PFSK-1 (cell line): ENCODE data around the gene ADGRG3.

Experiments
- FOXP2 ChIP-seq: optimal IDR thresholded peaks from 2 replicates; pipeline ENCODE3; 2011; ENCODE audit warnings: borderline replicate concordance, control low read depth, inconsistent platforms; ENCODE audit not compliant: insufficient read depth; ENCODE audit errors: extremely low read length, extremely low read depth
- POLR2AphosphoS5 ChIP-seq: IDR thresholded peaks from 2 replicates; pipeline ENCODE4 v1.6.1; 2012; ENCODE audit warnings: low read depth, mild to moderate bottlenecking, control low read depth, low read length, moderate library complexity
- REST ChIP-seq, 2 experiments: IDR thresholded peaks; 2 replicates each; pipeline versions ENCODE4 v1.6.1 to v1.8.0; 2011 to 2012; ENCODE audit warnings: low read depth in 2 of 2, low read length in 2 of 2, control low read depth in 1 of 2, inconsistent platforms in 1 of 2, mild to moderate bottlenecking in 1 of 2, moderate library complexity in 1 of 2; ENCODE audit not compliant: insufficient read depth in 1 of 2
- SIN3A ChIP-seq: IDR thresholded peaks from 2 replicates; pipeline ENCODE4 v1.6.1; 2012; ENCODE audit warnings: mild to moderate bottlenecking, low read length, moderate library complexity, borderline replicate concordance; ENCODE audit not compliant: insufficient read depth
- TAF1 ChIP-seq: IDR thresholded peaks from 2 replicates; pipeline ENCODE4 v1.6.1; 2012; ENCODE audit warnings: low read length, control low read depth, borderline replicate concordance; ENCODE audit not compliant: insufficient read depth

Gene ADGRG3

GRCh38 chr16:57621521-57622271, 46.4 kb upstream of the ADGRG3 start:
- TF ChIP-seq POLR2AphosphoS5 (no peak), REST (IDR thresholded peaks at IDR 0.05; ENCODE audit: insufficient read depth in 1 of 2, low read depth in 2 of 2, low read length in 2 of 2) (no peak), TAF1 (no peak), FOXP2 (no peak), SIN3A (no peak)

- no peak for TF ChIP-seq FOXP2
- TF ChIP-seq POLR2AphosphoS5: no peak
- no peak for TF ChIP-seq REST (IDR thresholded peaks at IDR 0.05; ENCODE audit: insufficient read depth in 1 of 2, low read depth in 2 of 2, low read length in 2 of 2)
- no peak for TF ChIP-seq SIN3A
- TF ChIP-seq TAF1: no peak
These were observed 45.5 kb upstream of the ADGRG3 start for GRCh38 chr16:57622361-57623250.

- TF ChIP-seq POLR2AphosphoS5: no peak
- no peak for TF ChIP-seq REST (IDR thresholded peaks at IDR 0.05; ENCODE audit: insufficient read depth in 1 of 2, low read depth in 2 of 2, low read length in 2 of 2)
- TF ChIP-seq TAF1: no peak
- no peak for TF ChIP-seq SIN3A
- no peak for TF ChIP-seq FOXP2
These were observed 44.7 kb upstream of the ADGRG3 start for GRCh38 chr16:57623251-57624043.

- no peak for TF ChIP-seq FOXP2
- no peak for TF ChIP-seq POLR2AphosphoS5
- no peak for TF ChIP-seq TAF1
- no peak for TF ChIP-seq REST (IDR thresholded peaks at IDR 0.05; ENCODE audit: insufficient read depth in 1 of 2, low read depth in 2 of 2, low read length in 2 of 2)
- no peak for TF ChIP-seq SIN3A
These were observed 43.9 kb upstream of the ADGRG3 start for GRCh38 chr16:57624044-57624688.
